RWPE1 (cell line): ENCODE results near the gene S1PR2.
"Not testable (repeated sequence)": the region's sequence is repeated elsewhere in the genome, so short reads cannot be mapped to it uniquely, and the experiment has no call there.

Experiments used
- CTCF ChIA-PET: fragments of 350-600 bp; sonication (Branson Sonifier 250); formaldehyde crosslinking; extraction: SDS; loops from one replicate; lab custom pipeline; 2021; lab: Yijun Ruan, JAX
- POLR2A ChIA-PET: fragments of 400-600 bp; formaldehyde crosslinking; extraction: SDS; loops from one replicate; lab custom pipeline; 2020; ENCODE audit warnings: antibody characterized with exemption; ENCODE audit not compliant: low non-redundant PET; lab: Yijun Ruan, JAX
- DNase-seq: peaks from one replicate; pipeline ENCODE4 v3.0.0; 2012; ENCODE audit warnings: low spot score
- H3K27ac ChIP-seq: fragments of 450-650 bp; 2 replicates; pipeline ENCODE4 v1.5.1; 2017
- TF ChIP-seq, protein P1 (sequence below): fragments of 450-650 bp; conservative IDR thresholded peaks from 2 replicates; pipeline ENCODE4 v1.5.1; 2017; ENCODE audit warnings: low read depth, mild to moderate bottlenecking

S1PR2 gene

DNA sequence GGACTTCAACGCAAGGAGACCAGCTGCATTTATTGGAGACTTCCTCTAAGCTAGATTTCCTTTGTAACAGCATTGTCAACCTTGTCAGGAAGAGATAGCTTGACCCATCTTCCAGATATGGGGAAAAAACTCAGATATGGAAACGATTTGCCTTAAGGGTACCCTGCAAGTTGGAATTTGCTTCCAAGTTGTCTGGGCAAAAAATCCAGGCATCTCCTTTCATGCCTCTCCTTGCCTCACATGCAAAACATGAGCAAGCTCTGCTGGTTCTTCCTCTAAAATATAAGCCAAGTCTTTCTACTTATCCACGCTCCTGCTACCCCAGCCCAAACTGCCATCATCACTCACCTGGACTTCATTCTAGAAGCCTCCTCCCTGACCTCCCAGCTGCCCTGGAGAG, 30.0 kb downstream of the S1PR2 start:
- ChIA-PET CTCF (interaction anchor here (0.6 kb wide), 1 partner anchor 16 kb away, joined by 4 read pairs; no protein-coding TSS in a partner anchor), POLR2A (no interaction called here)
- DNase-seq: no peak

DNA sequence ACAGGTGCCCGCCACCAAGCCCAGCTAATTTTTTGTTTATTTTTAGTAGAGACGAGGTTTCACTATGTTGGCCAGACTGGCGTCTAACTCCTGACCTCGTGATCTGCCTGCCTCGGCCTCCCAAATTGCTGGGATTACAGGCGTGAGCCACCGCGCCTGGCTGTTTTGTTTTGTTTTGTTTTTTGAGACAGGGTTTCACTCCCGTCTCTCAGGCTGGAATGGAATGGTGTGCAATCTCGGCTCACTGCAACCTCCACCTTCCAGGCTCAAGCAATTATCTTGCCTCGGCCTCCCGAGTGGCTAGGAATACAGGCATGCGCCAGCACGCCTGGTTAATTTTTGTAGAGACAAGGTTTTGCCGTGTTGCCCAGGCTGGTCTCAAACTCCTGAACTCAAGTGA, 31.0 kb downstream of the S1PR2 start:
- CTCF ChIA-PET: interaction anchor here (0.6 kb wide), 1 partner anchor 59 kb away, joined by 4 read pairs; no protein-coding TSS in a partner anchor
- DNase-seq, POLR2A ChIA-PET, H3K27ac ChIP-seq: not testable (repeated sequence)

More for the DNA sequence above, 30.0 kb downstream of the S1PR2 start:
- TF ChIP-seq, protein P1, sequence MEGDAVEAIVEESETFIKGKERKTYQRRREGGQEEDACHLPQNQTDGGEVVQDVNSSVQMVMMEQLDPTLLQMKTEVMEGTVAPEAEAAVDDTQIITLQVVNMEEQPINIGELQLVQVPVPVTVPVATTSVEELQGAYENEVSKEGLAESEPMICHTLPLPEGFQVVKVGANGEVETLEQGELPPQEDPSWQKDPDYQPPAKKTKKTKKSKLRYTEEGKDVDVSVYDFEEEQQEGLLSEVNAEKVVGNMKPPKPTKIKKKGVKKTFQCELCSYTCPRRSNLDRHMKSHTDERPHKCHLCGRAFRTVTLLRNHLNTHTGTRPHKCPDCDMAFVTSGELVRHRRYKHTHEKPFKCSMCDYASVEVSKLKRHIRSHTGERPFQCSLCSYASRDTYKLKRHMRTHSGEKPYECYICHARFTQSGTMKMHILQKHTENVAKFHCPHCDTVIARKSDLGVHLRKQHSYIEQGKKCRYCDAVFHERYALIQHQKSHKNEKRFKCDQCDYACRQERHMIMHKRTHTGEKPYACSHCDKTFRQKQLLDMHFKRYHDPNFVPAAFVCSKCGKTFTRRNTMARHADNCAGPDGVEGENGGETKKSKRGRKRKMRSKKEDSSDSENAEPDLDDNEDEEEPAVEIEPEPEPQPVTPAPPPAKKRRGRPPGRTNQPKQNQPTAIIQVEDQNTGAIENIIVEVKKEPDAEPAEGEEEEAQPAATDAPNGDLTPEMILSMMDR: no peak
- no peak overlapping the region for H3K27ac ChIP-seq

DNA sequence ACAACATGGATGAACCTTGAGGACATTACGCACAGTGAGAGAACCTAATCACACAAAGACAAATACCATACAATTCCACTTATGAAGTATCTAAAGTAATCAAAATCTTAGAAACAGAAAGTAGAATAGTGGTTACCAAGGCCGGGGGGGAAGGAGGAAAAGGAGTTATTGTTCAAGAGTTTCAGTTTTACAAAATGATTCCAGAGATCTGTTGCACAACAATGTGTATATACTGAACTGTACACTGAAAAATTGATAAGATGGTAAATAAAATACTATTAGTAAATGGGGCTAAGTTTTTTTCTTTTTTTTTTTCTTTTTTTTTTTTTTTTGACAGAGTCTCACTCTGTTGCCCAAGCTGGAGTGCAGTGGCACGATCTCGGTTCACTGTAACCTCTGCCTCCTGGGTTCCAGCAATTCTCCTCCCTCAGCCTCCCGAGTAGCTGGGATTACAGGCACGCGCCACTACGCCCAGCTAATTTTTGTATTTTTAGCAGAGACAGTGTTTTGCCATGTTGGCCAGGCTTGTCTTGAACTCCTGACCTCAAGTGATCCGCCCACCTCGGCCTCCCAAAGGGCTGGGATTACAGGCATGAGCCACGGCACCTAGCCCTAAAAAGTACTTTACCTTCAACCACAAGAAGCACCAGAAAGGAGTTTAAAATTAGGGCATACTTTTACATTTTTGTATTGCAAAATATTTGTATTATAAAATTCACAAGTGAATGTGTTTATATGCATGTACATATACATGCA, 32.1 kb downstream of the S1PR2 start:
- CTCF ChIA-PET: interaction anchor here (0.6 kb wide), 1 partner anchor 60 kb away, joined by 4 read pairs; no protein-coding TSS in a partner anchor
- H3K27ac ChIP-seq, POLR2A ChIA-PET, DNase-seq: not testable (repeated sequence)

DNA sequence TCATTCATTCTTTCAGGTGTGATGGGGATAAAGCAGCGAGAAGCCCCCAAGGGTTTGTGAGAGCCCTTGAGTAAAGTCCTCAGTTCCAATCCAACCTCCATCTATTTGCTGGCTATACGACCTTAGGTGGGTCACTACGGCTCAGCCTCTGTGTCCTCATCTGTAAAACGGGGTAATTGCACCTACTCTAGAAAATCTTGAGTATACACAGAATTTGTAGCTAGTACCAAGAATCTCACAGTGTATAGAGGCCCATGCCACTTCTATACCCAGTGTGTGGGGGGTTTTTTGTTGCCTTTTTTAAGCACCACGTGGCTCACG, 36.0 kb downstream of the S1PR2 start:
- ChIA-PET CTCF (interaction anchor here (0.6 kb wide), 2 partner anchors 34 to 1176 kb away, joined by 3 to 4 read pairs; no protein-coding TSS in a partner anchor), POLR2A (no interaction called here)
- TF ChIP-seq, protein P1: no peak
- no peak for DNase-seq
- peak overlapping the region; percentile 95 for H3K27ac ChIP-seq

DNA sequence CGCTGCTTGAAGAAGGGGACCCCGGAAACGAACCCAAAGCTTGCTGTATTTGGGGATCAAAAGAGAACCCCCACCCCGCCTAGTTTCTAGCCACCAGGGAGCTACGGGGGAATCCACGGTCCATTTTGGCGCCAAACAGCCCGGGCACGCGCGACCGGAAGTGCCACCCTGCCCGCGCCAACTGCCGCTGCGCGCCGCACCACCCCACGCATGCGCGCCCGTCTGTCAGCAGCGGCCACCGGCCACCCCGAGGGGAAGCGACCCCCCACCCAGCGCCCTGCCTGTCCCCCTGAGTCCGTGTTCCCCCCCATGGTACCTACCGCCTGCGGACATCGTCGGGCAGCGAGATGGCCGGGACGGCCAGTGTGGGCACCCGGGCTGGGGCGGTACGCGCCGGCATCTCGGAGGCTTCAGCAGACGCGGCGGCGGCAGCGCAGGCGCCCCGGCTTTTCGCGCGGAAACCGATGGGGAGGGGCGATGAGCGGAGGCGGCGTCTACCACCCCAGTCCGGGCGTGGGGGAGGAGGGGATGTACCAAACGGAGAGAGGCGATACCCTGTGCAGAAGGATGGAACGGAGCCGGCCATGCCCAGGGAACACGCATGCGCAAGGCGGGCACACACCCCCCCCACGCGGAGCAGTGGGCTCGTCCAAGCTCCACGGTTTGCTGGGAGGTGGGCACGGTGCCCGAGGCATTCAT, 36.5 kb downstream of the S1PR2 start, which contains the start of gene DNMT1:
Gene DNMT1, minus strand, starts transcription at position 454 of the 699 bp plus-strand sequence. Its CDS starts 54 bp downstream, at position 400.
- CTCF ChIA-PET: interaction anchor here (0.5 to 0.6 kb wide), 5 partner anchors 34 to 1175 kb away, joined by 3 to 4 read pairs (median 3); no protein-coding TSS in a partner anchor

DNA sequence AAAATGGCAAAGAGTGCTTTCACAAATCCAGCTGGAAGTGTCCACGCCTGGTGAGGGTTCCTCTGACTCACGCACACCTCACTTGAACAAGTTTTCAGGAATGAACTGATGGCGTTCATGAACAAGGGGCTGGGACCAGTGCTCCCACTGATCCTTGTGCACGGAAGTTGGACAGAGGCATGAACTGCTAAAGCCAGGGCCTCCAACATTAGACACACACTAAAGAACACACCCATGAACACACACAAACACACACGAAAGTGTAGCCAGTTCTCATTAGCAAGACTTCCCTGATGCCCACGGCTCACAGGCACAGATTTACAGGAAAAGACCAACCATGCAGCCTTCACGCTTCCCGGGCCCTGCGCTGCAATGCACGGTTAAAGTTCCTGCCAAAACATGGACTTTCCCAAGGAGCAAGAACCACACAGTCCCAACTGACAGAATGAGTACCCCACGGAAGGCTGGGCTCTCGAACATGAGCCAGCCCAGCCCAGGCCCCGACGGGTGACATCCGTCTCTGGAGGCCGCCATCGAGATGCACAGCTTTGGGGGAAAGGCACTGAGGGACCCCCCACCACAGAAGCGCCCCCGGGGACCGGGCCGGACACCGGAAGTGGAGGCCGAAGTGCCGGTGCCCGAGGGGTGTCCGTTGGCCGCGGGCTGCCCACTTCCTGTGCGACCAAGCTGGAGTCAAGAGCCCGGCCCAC, 37.2 kb downstream of the S1PR2 start:
- peak; percentile 71 for DNase-seq
- CTCF ChIA-PET: interaction anchor here (0.5 to 0.6 kb wide), 3 partner anchors 52 to 530 kb away, joined by 3 to 4 read pairs (median 3); no protein-coding TSS in a partner anchor
- peak overlapping the region; percentile 95 for H3K27ac ChIP-seq
- POLR2A ChIA-PET: interaction anchor here (0.6 kb wide), 1 partner anchor 85 kb away, joined by 5 read pairs; no protein-coding TSS in a partner anchor
- TF ChIP-seq, protein P1: no peak

More for the DNA sequence above, 36.5 kb downstream of the S1PR2 start, which contains the start of gene DNMT1:
- peak within 1 kb of the TSS; percentile 95 for H3K27ac ChIP-seq
- DNase-seq: peak; percentile 100
- TF ChIP-seq, protein P1: no peak
- POLR2A ChIA-PET: interaction anchor here (0.6 kb wide), 1 partner anchor 86 kb away, joined by 5 read pairs; no protein-coding TSS in a partner anchor

DNA sequence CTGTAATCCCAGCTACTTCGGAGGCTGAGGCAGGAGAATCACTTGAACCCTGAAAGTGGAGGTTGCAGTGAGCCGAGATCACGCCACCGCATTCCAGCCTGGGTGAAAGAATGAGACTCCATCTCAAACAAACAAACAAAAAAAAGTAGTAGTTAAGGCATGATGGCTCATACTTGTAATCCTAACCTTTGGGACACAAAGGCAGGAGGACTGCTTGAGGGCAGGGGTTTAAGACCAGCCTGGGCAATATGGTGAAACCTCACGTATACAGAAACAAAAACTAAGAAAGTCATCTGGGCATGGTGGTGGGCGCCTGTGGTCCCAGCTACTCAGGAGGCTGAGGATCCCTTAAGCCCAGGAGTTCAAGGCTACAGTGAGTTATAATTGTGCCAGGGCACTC, 38.2 kb downstream of the S1PR2 start:
- ChIA-PET POLR2A (no interaction called here), CTCF (no interaction called here)
- TF ChIP-seq, protein P1: no peak
- DNase-seq: no peak
- peak overlapping the region; percentile 95 for H3K27ac ChIP-seq
